Measurements from ENCODE around the gene ARHGAP24. TPM values are rescaled to one million over a fixed set of nuclear protein-coding genes. Genes with fewer than 3 reads are reported as not detected.

Gene ARHGAP24
- total and polyA plus RNA-seq, 2 experiments from 2014 or later = 0.21 to 0.36 TPM

DNA sequence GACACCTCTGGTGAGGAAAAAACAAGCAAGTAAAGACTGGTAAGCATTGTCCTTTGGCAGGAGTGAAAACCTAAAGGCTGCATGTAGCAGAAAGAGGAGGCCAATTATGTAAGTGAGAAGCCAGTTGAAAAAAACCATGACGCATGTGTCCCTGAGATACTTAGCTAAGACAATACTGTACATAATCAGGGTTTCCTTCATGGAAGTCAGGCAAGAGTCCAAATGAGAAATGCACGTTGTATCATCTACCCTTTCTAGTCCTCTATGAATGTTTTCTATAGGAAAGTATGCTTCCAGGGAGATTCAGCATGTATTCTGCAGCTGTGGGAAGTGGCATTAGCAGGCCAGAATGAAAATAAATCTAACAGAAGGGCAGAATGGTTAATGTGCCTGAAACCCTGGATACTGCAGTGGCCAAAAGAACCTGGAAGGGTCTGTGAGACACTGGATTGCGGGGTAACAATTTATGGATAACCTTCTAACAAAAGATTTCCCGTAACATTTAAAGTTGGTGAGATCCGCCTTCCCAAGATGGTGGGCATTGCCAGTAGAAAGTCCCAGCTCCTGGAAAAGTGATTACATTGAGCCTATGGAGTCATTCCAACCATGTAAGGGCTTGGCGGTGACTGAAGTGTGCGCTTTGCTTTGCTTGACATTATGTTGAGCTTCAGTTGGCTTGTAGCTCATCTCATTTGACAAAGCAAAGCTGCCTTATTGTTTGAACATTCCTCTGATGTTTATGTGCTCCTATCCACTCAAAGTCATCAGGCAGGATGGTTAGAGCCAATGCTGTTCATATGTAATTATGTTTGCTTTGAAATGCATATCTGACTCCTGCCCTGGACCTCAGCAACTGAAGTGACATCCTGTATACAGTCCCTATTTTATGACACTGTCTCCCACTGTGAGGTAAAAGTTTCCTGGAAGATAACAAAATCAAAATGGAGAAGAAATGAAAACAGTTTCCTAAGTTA is 200.4 kb downstream of the ARHGAP24 start:
- no peaks in the 10 kb centered on the region for H3K27me3 ChIP-seq (ENCODE audit: insufficient read depth)
- H3K27ac ChIP-seq (ENCODE audit: low read depth) = no peak overlapping the region
- peak overlapping the region; percentile 7; the same call in 1 of the 2 replicates for H3K4me2 ChIP-seq
- peaks cover 30% of the 10 kb centered on the region for H3K4me1 ChIP-seq (ENCODE audit: insufficient read depth)
- no peak overlapping the region for H3K4me3 ChIP-seq
- TF ChIP-seq STAT1 (IDR thresholded peaks at IDR 0.05; ENCODE audit: unreplicated experiment) = no peak
- TF ChIP-seq, protein P1, sequence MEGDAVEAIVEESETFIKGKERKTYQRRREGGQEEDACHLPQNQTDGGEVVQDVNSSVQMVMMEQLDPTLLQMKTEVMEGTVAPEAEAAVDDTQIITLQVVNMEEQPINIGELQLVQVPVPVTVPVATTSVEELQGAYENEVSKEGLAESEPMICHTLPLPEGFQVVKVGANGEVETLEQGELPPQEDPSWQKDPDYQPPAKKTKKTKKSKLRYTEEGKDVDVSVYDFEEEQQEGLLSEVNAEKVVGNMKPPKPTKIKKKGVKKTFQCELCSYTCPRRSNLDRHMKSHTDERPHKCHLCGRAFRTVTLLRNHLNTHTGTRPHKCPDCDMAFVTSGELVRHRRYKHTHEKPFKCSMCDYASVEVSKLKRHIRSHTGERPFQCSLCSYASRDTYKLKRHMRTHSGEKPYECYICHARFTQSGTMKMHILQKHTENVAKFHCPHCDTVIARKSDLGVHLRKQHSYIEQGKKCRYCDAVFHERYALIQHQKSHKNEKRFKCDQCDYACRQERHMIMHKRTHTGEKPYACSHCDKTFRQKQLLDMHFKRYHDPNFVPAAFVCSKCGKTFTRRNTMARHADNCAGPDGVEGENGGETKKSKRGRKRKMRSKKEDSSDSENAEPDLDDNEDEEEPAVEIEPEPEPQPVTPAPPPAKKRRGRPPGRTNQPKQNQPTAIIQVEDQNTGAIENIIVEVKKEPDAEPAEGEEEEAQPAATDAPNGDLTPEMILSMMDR (conservative IDR thresholded peaks at IDR 0.05; ENCODE audit: low read depth in 2 of 2) = no peak
- TF ChIP-seq ZNF331 (CRISPR knock-in tag; IDR thresholded peaks at IDR 0.05; ENCODE audit: low read depth) = no peak
- no peak for TF ChIP-seq NANOG (IDR thresholded peaks at IDR 0.05; ENCODE audit: borderline replicate concordance)
- TF ChIP-seq ETS1 (IDR thresholded peaks at IDR 0.05) = no peak
- no peak for TF ChIP-seq EZH2 (IDR thresholded peaks at IDR 0.05; ENCODE audit: low read depth, unreplicated experiment)
- no peak for TF ChIP-seq JUNB (IDR thresholded peaks at IDR 0.05; ENCODE audit: unreplicated experiment)
- TF ChIP-seq CREB1 (CRISPR knock-in tag; IDR thresholded peaks at IDR 0.05; ENCODE audit: low read depth) = no peak
- no peak for TF ChIP-seq POLR2AphosphoS5 (IDR thresholded peaks at IDR 0.05; ENCODE audit: low read depth)
- no peak for TF ChIP-seq ZNF114 (CRISPR knock-in tag; IDR thresholded peaks at IDR 0.05)
- peaks cover 32% of the 10 kb centered on the region for H3K4me1 Mint-ChIP-seq
- H3K27me3 Mint-ChIP-seq (ENCODE audit: insufficient read depth, low read depth, poor library complexity) = no peaks in the 10 kb centered on the region
- H3F3A ChIP-seq (replicated peaks; ENCODE audit: low read depth) = no peaks in the 10 kb centered on the region
- no peaks in the 10 kb centered on the region; the same call in 1 of the 2 replicates for H3K36me3 ChIP-seq (ENCODE audit: insufficient read depth)
- H4K20me1 ChIP-seq (replicated peaks; ENCODE audit: insufficient read depth) = no peaks in the 10 kb centered on the region
- no peak overlapping the region; the same call in 2 of the 3 replicates for H3K4me3 Mint-ChIP-seq
- ATAC-seq (no peak), DNase-seq (ENCODE audit: low spot score) (no peak)
- H3K9me2 ChIP-seq (ENCODE audit: insufficient read depth) = peaks cover 18% of the 10 kb centered on the region
- H3K79me2 ChIP-seq (replicated peaks; ENCODE audit: insufficient read depth) = no peaks in the 10 kb centered on the region
- no peak overlapping the region; the same call in 1 of the 2 replicates for H3K27ac Mint-ChIP-seq
- peak overlapping the region; percentile 45; the same call in 1 of the 2 replicates for H2AFZ ChIP-seq
- no peaks in the 10 kb centered on the region for H3K9me3 Mint-ChIP-seq
- H3K36me3 Mint-ChIP-seq (ENCODE audit: low read depth) = no peaks in the 10 kb centered on the region

- 0 out of 2 replicates have a peak overlapping the region, but pooled peaks have one; percentile 7 for H3K4me2 ChIP-seq
- peaks cover 32% of the 10 kb centered on the region for H3K4me1 Mint-ChIP-seq
- H3K4me3 ChIP-seq = no peak overlapping the region
- no peak for TF ChIP-seq CREB1 (CRISPR knock-in tag; IDR thresholded peaks at IDR 0.05; ENCODE audit: low read depth)
- TF ChIP-seq ETS1 (IDR thresholded peaks at IDR 0.05) = no peak
- no peak for TF ChIP-seq ZNF114 (CRISPR knock-in tag; IDR thresholded peaks at IDR 0.05)
- TF ChIP-seq NANOG (IDR thresholded peaks at IDR 0.05; ENCODE audit: borderline replicate concordance) = no peak
- no peak for TF ChIP-seq ZNF331 (CRISPR knock-in tag; IDR thresholded peaks at IDR 0.05; ENCODE audit: low read depth)
- no peak for TF ChIP-seq EZH2 (IDR thresholded peaks at IDR 0.05; ENCODE audit: low read depth, unreplicated experiment)
Observed at GRCh38 chr4:85676050-85676425, 201.1 kb downstream of the ARHGAP24 start.

More at GRCh38 chr4:85676050-85676425, 201.1 kb downstream of the ARHGAP24 start:
- no peak overlapping the region for H3K27ac ChIP-seq (ENCODE audit: low read depth)
- ATAC-seq (no peak), DNase-seq (ENCODE audit: low spot score) (no peak)
- no peaks in the 10 kb centered on the region; the same call in 1 of the 2 replicates for H3K36me3 ChIP-seq (ENCODE audit: insufficient read depth)
- no peak overlapping the region for H2AFZ ChIP-seq
- H3K9me2 ChIP-seq (ENCODE audit: insufficient read depth) = peaks cover 17% of the 10 kb centered on the region
- peaks cover 30% of the 10 kb centered on the region for H3K4me1 ChIP-seq (ENCODE audit: insufficient read depth)
- H3K36me3 Mint-ChIP-seq (ENCODE audit: low read depth) = no peaks in the 10 kb centered on the region
- no peaks in the 10 kb centered on the region for H3K27me3 ChIP-seq (ENCODE audit: insufficient read depth)
- H3K9me3 Mint-ChIP-seq = no peaks in the 10 kb centered on the region
- no peak overlapping the region for H3K4me3 Mint-ChIP-seq
- no peaks in the 10 kb centered on the region for H3F3A ChIP-seq (replicated peaks; ENCODE audit: low read depth)
- H3K27me3 Mint-ChIP-seq (ENCODE audit: insufficient read depth, low read depth, poor library complexity) = no peaks in the 10 kb centered on the region
- no peaks in the 10 kb centered on the region for H3K79me2 ChIP-seq (replicated peaks; ENCODE audit: insufficient read depth)
- H3K27ac Mint-ChIP-seq = no peak overlapping the region
- H4K20me1 ChIP-seq (replicated peaks; ENCODE audit: insufficient read depth) = no peaks in the 10 kb centered on the region
